ENCODE data around the gene NAALADL1.

NAALADL1 gene

DNA sequence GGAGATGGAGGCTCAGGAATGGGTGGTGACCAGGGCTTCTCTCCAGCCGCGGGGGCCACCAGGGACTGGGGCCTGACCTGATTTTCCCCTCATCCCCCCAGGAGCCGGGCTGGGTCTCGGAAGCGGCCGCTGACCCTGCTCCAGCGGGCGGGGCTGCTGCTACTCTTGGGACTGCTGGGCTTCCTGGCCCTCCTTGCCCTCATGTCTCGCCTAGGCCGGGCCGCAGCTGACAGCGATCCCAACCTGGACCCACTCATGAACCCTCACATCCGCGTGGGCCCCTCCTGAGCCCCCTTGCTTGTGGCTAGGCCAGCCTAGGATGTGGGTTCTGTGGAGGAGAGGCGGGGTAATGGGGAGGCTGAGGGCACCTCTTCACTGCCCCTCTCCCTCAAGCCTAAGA is 29.5 kb upstream of the NAALADL1 start:
- Histone ChIP-seq H3K4me2 (ENCODE audit: low read depth, low read length, poor library complexity, severe bottlenecking) (no peak overlapping the region), H2AFZ (ENCODE audit: low read depth, low read length, severe bottlenecking) (no peak overlapping the region), H3K9me2 (replicated peaks; ENCODE audit: insufficient read depth, low read length) (no peaks in the 10 kb centered on the region), H3K9me3 (ENCODE audit: insufficient read depth, low read length) (no peaks in the 10 kb centered on the region), H3K9ac (ENCODE audit: low read length) (no peak overlapping the region), H3K27me3 (ENCODE audit: low read length) (no peaks in the 10 kb centered on the region), H3K79me2 (ENCODE audit: insufficient read depth, low read length) (peaks cover 24% of the 10 kb centered on the region), H3K4me3 (ENCODE audit: insufficient read depth, low read length, poor library complexity, severe bottlenecking) (no peak overlapping the region), H3K27ac (ENCODE audit: low read depth, low read length) (no peak overlapping the region), H4K20me1 (ENCODE audit: low read depth, low read length) (no peaks in the 10 kb centered on the region), H3K36me3 (ENCODE audit: low read length) (0 out of 2 replicates have a peak, but pooled peaks cover 2% of the 10 kb centered on the region), H3F3A (ENCODE audit: insufficient read depth) (peaks cover 5% of the 10 kb centered on the region; the same call in 1 of the 2 replicates)
- no peak for TF ChIP-seq EZH2phosphoT487 (conservative IDR thresholded peaks at IDR 0.05; ENCODE audit: low read length)
- TF ChIP-seq, protein P1, sequence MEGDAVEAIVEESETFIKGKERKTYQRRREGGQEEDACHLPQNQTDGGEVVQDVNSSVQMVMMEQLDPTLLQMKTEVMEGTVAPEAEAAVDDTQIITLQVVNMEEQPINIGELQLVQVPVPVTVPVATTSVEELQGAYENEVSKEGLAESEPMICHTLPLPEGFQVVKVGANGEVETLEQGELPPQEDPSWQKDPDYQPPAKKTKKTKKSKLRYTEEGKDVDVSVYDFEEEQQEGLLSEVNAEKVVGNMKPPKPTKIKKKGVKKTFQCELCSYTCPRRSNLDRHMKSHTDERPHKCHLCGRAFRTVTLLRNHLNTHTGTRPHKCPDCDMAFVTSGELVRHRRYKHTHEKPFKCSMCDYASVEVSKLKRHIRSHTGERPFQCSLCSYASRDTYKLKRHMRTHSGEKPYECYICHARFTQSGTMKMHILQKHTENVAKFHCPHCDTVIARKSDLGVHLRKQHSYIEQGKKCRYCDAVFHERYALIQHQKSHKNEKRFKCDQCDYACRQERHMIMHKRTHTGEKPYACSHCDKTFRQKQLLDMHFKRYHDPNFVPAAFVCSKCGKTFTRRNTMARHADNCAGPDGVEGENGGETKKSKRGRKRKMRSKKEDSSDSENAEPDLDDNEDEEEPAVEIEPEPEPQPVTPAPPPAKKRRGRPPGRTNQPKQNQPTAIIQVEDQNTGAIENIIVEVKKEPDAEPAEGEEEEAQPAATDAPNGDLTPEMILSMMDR (IDR thresholded peaks at IDR 0.05; ENCODE audit: insufficient read depth, low read length, poor library complexity, severe bottlenecking) = no peak

DNA sequence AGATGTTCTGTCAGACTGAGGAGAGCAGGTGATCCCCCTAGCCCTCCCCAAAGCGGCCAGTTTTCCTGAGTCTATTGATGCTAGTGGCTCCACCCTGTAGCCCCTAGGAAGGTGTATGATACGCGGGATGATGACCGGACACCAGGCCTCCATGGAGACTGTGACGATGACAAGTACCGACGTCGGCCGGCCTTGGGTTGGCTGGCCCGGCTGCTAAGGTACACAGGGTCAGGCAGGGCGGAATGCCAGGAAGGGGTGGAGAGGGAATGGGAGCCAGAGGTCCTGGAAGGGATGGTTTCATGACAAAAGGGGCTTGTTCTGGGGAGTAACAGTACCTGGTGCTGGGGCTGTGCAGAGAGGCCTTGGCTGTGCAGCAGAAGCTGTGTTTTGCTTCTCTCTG is 28.9 kb upstream of the NAALADL1 start:
- Histone ChIP-seq H3K27ac (ENCODE audit: low read depth, low read length) (no peak overlapping the region), H3K79me2 (ENCODE audit: insufficient read depth, low read length) (peaks cover 30% of the 10 kb centered on the region), H3K9me2 (replicated peaks; ENCODE audit: insufficient read depth, low read length) (no peaks in the 10 kb centered on the region), H3K9me3 (ENCODE audit: insufficient read depth, low read length) (no peaks in the 10 kb centered on the region), H2AFZ (ENCODE audit: low read depth, low read length, severe bottlenecking) (no peak overlapping the region), H4K20me1 (ENCODE audit: low read depth, low read length) (no peaks in the 10 kb centered on the region), H3K4me3 (ENCODE audit: insufficient read depth, low read length, poor library complexity, severe bottlenecking) (no peak overlapping the region), H3K9ac (ENCODE audit: low read length) (no peak overlapping the region), H3F3A (ENCODE audit: insufficient read depth) (peaks cover 4% of the 10 kb centered on the region; the same call in 1 of the 2 replicates), H3K4me2 (ENCODE audit: low read depth, low read length, poor library complexity, severe bottlenecking) (no peak overlapping the region), H3K36me3 (ENCODE audit: low read length) (peaks cover 3% of the 10 kb centered on the region; the same call in 1 of the 2 replicates), H3K27me3 (ENCODE audit: low read length) (no peaks in the 10 kb centered on the region)
- TF ChIP-seq EZH2phosphoT487 (conservative IDR thresholded peaks at IDR 0.05; ENCODE audit: low read length) = no peak
- TF ChIP-seq, protein P1 (IDR thresholded peaks at IDR 0.05; ENCODE audit: insufficient read depth, low read length, poor library complexity, severe bottlenecking) = no peak

DNA sequence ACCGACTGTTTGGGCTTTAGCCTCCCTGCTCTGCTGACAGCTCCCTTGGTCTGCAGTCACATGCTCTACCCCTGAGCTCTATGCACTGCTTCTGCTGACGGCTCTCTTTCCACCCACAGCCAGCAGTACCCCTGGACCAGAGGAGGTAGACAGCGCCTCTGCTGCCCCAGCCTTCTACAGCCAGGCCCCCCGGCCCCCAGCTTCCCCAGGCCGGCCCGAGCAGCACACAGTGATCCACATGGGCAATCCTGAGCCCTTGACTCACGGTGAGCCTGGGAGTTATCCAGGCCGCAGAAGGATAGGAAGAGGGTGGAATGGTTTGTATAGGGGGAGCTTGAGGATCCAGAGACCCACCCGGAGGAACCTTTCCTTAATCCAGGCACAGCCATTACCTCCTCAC is 28.5 kb upstream of the NAALADL1 start:
- Histone ChIP-seq H3K9ac (ENCODE audit: low read length) (no peak overlapping the region), H3K4me3 (ENCODE audit: insufficient read depth, low read length, poor library complexity, severe bottlenecking) (no peak overlapping the region), H3K4me2 (ENCODE audit: low read depth, low read length, poor library complexity, severe bottlenecking) (no peak overlapping the region), H2AFZ (ENCODE audit: low read depth, low read length, severe bottlenecking) (no peak overlapping the region), H3K27ac (ENCODE audit: low read depth, low read length) (no peak overlapping the region), H3F3A (ENCODE audit: insufficient read depth) (peaks cover under 1% of the 10 kb centered on the region; the same call in 1 of the 2 replicates), H3K9me3 (ENCODE audit: insufficient read depth, low read length) (no peaks in the 10 kb centered on the region), H3K79me2 (ENCODE audit: insufficient read depth, low read length) (peaks cover 34% of the 10 kb centered on the region), H3K9me2 (replicated peaks; ENCODE audit: insufficient read depth, low read length) (no peaks in the 10 kb centered on the region), H4K20me1 (ENCODE audit: low read depth, low read length) (no peaks in the 10 kb centered on the region), H3K27me3 (ENCODE audit: low read length) (no peaks in the 10 kb centered on the region), H3K36me3 (ENCODE audit: low read length) (peaks cover 6% of the 10 kb centered on the region; the same call in 1 of the 2 replicates)
- TF ChIP-seq, protein P1 (IDR thresholded peaks at IDR 0.05; ENCODE audit: insufficient read depth, low read length, poor library complexity, severe bottlenecking) = no peak
- TF ChIP-seq EZH2phosphoT487 (conservative IDR thresholded peaks at IDR 0.05; ENCODE audit: low read length) = no peak

Measured in SU-DHL-6 (cell line).